ENCODE measurements around the gene PIP5K1B.

The PIP5K1B gene

DNA sequence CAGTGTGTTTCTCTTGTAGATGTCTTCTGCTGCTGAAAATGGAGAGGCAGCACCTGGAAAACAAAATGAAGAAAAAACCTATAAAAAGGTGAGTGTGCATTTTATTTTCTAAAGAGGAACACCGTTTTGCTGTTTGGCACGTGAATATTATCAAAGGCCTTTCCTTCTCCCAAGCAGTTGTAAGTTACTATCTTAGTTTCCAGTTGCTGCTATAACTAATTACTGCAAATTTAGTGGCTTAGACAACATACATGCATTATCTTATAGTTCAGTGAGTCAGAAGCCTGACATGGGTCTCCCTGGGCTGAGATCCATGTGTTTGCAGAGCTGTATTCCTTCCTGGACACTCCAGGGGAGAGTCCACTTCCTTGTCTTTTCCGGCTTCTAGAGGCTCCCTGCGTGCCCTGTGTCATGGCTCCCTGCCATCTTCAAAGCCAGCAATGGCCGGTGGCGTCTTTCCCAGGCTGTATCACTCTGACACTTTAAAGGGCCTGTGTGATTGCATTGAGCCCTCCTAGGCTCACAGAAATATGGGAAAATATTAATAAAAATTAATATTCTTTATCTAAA, 117.6 kb downstream of the PIP5K1B start:
- no peak for DNase-seq

DNA sequence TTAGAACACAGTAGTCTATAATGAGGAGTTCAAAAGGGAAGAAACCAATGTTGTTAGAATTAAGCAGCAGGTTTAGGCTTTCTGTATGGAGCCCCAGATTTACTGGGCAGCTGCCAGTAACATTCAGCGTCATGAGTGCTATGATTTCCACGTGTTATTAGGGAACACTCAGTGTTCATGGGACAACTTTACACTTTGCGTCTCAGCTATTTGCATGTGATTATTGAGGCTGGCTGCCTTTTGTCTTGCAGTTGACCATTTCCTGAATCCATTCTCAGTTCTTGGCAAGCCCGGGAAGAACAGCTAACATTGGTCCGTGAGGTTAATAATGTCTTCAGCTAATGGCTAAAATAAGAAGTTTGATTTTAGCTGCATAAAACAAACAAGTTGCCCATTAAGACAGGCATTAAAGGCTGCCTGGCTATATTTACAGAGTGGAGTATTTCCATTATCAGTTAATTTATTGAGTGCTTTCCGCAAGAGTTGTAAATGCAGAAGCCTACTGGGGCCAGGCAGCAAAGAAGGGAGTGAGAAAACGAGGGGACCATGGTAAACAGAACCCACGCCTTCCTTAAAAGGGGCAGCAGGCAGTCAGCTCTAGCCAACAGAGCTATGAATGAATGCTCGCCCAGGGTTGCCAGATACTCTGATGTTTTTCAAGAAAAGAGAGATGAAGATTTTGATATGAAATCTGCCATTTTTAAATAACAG, 120.9 kb downstream of the PIP5K1B start:
- no peak for DNase-seq

DNA sequence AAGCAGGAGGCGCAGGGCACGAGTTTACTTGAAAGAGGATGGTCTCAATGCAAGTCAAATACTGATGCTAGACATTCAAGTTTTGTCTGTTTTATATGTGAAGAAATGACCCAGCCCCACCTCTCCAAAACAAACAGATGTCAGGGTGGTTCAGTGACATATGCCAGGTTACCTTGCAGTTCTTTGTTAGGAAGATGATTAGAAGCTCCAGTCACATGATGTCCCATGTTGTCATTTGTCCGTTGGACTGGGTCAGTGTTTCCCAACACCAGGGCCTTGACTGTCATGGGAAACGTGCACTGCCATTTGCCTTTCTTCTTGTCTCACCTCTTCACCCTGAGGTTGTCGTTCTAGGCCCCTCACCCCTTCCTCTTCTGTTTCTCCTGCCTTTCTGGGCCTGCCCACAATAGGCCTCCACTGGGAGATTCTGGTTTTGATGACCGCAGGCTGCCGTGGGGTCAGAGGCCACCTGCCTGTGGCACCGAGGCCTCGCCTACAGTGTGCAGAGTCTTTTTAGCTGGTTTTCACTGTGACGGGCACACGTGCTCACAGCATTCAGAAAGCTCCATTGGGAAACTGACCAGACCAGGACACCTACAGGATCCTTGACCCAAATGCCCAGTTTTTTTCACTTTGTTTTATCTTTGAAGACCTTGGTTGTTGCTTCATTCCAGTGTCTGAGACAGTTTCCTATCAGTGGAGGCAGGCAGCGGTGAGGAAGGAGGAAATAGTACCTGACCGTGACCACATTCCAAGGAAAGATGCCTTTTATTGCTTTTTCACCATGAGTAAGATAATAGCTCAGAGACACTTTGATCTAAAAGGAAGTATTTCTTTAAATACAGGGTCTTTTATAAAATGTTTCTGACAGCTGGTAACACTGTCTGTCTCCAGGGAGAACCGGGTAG, 123.1 kb downstream of the PIP5K1B start:
- DNase-seq, result no peak

DNA sequence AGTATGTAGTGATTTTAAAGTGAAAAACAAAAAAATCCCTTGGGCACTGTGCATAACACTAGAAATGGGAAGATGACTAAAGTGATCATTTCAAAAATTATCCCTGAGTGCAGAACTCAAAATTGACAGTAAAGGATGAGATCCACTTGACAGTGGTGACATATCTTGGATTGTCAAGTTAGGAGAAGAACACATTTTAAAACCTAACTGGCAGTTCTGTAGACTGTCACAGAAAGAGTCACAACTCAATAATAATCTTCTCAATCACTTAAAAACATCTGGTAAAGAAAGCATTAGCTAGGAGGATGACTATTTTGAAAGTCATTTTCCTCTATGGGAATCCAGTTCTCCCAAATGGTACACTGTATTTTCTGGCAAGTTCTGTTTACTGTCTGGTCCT, 127.1 kb downstream of the PIP5K1B start:
- DNase-seq, result no peak

DNA sequence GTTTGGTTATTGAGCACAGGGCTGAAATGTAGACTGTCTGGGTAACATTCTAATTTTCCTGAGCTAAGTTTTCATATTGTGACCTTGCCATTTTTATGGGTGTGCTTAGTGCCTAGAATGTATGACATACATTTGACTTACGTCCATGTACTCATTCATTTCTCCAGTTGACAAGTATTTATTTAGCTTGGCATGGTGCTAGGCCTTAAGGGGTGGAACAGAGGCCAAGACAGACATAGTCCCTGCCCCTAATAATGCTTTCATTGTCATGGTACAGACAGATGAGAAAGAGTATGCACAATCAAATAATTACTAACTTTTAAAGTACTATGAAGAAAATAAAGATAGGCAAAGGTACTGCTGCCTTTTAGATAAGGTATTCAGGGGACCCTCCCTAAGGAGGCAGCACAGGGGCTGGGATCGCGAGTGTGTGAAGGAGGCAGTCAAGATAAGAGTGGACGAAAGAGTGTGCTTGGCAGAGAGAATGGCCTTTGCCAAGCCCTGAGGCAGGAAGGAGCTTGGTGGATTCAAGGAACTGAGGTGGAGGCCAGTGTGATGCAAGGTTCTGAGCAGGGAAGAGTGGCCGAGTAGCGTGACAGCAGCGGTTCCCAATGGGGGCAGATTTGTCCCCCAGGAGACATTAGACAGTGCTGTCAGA, 128.0 kb downstream of the PIP5K1B start:
- DNase-seq, result no peak

DNA sequence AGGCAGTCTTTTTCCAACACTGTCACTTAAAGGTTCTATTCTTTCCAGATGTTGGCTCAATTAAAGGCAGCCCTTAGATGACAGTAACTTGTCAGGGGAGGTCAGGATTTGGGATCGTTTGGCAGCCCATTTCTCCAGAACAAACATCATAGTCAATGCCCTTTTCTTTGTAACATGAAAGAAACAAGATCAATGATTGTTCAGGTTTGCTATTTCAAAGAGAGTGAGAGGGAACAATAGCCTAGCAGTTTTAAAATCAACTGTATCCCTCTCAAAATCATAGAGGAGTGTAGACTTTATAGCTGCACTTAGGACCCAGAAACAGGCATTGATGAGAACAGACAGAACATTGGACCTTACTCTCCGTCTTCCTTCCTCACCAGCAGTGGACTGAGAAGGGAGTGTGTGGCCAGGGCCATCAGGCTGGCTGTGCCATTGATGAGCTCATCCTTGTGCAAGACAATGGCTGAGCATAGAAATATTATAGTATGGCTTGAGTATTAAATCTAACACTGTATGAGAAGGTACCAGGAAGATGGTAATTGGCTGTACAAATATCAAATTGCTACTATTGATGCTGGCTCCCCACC, 130.0 kb downstream of the PIP5K1B start:
- DNase-seq, result no peak

GRCh38 chr9:68836788-68837187, 131.7 kb downstream of the PIP5K1B start:
- DNase-seq, result no peak

GRCh38 chr9:68838245-68838644, 133.2 kb downstream of the PIP5K1B start:
- no peak for DNase-seq

DNA sequence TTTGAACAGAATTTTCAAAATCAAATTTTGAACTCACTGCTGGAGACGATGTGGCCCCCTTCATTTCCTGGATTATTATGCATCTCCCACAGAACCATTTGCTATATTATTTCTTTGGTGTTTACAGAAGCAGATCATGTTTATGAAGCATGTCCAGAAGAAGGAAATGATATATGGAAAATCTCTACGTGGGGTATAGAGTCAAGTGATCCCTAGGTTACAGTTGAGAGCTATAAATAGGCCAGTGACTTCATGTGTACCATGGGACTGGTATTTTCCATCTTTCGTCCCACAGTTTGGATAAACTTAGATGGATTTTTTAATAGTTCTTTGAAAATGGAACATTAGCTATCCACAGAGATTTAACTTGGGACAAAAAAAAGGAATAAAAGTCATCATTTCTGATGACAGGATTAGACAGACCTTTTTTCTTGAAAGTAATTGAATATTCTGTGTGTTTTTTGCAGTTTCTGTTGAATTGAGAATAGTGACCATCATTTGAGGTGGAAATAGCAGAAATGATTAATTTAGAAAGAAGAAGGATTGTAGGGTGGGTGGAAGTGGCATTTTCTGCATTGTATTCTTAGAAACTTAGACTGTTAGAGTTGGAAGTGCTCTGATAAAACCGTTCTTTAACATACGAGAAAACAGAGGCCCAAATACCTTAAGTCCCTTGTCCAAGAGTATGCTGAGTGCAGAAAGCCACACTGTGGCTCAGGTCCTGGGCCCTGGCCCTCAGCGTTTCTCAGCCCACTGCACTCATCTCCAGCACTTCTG, 136.4 kb downstream of the PIP5K1B start:
- no peak for DNase-seq

DNA sequence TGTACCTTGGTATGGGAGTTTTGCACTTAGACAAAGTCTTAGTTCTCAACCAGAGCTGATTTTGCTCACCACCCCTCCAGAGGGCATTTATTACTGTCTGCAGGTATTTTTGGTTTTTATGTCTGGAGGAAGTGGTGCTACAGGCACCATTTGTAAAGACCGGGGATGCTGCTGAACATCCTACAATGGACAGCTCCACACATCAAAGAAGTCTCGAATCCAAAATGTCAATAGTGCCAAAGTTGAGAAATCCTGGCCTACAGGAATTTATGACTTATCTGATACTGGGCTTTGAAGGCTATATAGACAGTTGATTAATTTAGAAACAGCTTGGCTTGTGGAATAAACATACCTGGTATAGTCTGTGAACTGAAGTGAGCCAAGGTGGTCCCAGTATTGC, 137.5 kb downstream of the PIP5K1B start:
- DNase-seq, result no peak

DNA sequence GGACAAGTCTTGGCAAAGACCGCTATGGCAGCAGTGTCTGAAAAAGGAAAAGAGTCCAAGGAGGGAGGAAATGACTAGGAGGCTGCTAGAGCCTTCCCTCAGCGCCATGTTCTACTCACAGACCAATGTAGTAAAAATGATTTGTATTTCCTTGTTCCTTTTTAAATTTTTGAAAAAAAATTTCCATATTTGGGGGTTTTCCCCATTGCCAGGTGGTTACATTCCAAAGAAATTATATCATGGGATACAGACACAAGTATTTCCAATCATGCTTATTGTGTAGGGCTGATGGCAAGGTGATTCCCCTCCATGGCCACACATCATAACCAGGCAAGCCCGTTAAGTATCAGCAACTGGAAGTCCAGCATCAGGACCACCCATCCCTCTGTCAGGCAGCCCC, 138.2 kb downstream of the PIP5K1B start:
- DNase-seq, result no peak

DNA sequence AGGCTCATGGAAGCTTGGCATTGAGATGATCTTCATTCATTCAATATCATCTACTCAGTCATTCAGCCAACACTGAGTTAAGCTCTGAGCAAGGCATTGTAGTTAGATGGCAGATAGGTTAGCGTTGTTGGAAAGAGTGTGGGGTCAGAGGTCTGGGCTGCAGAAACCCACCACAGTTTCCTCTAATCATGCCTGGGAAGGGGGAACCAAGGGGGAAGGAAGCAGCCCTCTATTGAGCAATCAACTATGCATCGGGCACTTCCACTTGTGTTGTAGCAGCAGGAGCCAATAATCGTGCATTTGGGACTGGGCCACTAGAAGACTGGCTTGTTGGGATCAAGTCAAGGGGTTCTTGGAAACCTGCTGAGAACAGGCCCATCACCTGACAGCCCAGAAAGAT, 139.1 kb downstream of the PIP5K1B start:
- DNase-seq, result no peak

DNA sequence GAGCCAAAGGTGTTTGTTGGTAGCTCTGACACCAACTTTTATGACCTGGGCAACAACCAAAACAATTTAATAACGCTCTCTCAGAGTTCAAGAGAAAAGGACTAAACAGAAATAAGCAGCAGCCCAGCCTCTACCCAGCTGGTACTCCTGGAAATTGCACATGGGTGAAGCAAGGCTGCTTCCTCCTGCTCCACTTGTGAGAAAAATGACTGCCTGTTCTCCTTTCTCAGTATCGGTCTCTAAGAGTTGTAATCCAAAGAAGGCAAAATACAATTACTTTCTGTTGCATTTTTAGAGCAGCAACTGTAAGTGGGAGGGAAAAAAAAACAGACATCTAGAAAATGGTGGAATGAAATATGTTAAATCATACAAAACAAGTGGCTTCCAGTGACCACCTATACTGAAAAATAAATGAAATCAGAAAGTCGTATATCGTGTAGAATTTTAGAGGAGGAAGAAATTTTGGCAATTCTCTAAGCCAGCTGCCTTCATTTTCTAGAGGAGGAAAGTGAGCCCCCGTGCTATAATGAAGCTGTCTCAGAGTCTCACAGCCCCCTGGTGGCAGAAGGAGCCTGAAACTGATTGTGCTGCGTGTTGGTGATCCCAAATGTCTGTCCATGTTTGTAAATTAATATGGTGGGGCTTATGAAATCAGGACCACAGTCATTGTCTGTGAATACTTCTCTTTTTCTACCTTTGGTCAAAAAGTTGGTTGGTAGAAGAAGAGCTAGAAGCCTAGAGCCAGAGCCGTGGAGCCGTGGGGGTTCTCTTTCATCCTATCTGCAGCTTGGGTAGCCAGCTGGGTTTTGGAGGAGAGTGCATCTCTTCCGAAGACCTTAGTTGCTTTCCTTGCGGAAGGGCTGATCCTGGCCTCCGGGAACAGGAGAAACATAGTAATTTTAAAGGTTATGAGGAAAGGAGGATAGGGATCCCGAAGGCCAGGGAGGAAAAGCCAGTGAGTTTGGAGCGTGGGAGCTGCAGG, 139.9 kb downstream of the PIP5K1B start:
- peak; percentile 42 for DNase-seq

GRCh38 chr9:68847765-68848164, 142.7 kb downstream of the PIP5K1B start:
- DNase-seq, result no peak

- DNase-seq, result no peak
These were observed 146.6 kb downstream of the PIP5K1B start for GRCh38 chr9:68851657-68852056.

DNA sequence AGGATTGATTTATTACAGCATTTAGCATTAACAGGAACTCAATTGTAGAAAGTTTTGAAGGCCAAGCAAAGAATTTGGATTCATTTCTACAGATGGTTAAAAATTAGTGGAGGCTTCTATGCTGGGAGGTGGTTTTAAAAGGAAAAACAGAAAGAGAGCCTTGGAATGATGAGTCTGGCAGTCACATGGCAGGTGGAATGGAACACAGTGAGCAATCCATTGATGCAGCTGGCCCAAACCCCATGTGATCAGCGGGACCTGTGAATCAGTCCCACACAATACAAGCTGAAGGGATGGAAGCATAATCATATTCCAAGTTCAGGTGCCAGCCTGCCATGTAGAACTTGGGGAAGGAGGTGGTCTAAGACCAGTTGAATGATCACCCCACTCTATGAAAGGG, 147.9 kb downstream of the PIP5K1B start:
- no peak for DNase-seq

GRCh38 chr9:68859347-68859746, 154.3 kb downstream of the PIP5K1B start:
- no peak for DNase-seq

DNA sequence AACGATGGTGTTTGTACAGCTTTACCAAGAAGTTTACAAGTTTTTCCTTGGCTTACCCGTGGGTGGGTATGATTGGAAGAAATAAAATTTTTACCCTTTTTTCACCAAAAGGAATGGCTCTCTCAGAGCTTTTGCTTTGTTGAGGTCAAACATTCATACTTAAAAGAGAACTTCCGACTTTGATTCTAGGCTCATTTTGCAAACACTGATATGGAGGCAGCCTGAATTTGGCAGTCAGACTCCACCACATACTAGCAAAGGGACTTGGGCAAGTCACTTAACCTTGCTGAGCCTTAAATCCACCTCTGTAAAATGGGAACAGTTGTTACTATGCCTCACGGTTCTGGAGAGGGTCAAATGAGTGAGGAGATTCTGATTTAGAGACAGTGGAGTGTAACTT, 155.4 kb downstream of the PIP5K1B start:
- DNase-seq, result no peak

DNA sequence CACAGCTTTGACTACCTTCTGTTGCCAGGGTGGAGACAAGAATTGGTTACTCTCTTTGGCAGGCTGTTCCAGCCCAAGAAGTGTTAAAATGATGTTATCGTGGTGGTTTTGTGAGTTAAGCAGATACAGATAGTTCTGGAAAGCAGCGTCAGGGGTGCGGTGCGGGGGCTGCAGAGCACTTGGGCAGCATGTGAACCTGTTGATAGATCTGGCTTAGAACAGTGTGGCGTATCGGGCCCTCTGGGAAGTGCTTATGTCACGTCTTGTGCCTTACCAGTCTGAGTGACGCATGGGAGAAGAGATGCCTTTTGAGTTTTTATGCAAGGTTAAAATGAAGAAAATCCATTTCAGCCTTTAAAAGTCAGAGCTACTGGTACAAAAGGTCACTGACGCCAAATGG, 156.4 kb downstream of the PIP5K1B start:
- no peak for DNase-seq

DNA sequence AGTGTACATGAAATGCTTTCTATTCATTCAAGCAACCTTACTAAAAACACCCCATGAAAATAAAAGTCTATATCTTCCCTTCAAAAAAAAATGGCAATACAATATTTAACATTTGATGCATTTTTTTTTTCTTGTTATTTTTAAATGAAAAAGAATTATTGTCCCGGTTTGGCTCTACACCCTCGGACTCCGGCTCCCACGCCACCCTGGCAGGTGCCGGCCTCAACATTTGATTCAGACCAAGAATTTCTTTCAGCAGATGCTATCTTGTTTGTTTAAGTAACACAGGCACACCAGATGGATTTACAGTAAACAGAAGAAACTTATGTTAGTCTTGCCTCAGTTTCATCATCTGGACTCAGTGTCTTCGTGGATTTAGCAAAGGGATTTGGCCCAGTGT, 162.0 kb downstream of the PIP5K1B start:
- no peak for DNase-seq

- no peak for DNase-seq
These were observed 164.0 kb downstream of the PIP5K1B start for GRCh38 chr9:68869022-68869421.
